NCI-H1694 (cell line): ENCODE results near the gene NTN1.

Experiments
- DNase-seq: peaks from one replicate; lab custom pipeline; 2025; lab: John Stamatoyannopoulos, UW

The NTN1 gene

GRCh38 chr17:9195961-9196670, 174.8 kb downstream of the NTN1 start:
- peak; percentile 39 for DNase-seq

GRCh38 chr17:9199571-9200551, 178.6 kb downstream of the NTN1 start:
- no peak for DNase-seq

- no peak for DNase-seq
Measured at GRCh38 chr17:9200699-9201359, 179.5 kb downstream of the NTN1 start.

GRCh38 chr17:9202532-9202931, 181.2 kb downstream of the NTN1 start:
- no peak for DNase-seq

GRCh38 chr17:9203771-9204425, 182.6 kb downstream of the NTN1 start:
- no peak for DNase-seq

GRCh38 chr17:9204637-9205329, 183.5 kb downstream of the NTN1 start:
- DNase-seq = no peak

GRCh38 chr17:9205520-9206409, 184.5 kb downstream of the NTN1 start:
- DNase-seq = no peak

- no peak for DNase-seq
Measured at GRCh38 chr17:9206410-9206703, 185.0 kb downstream of the NTN1 start.

- no peak for DNase-seq
Measured at GRCh38 chr17:9206741-9207332, 185.5 kb downstream of the NTN1 start.

- DNase-seq = no peak
Measured at GRCh38 chr17:9208381-9209105, 187.2 kb downstream of the NTN1 start.

GRCh38 chr17:9209347-9209746, 188.0 kb downstream of the NTN1 start:
- no peak for DNase-seq

GRCh38 chr17:9209781-9210370, 188.6 kb downstream of the NTN1 start:
- no peak for DNase-seq

- no peak for DNase-seq
Measured at GRCh38 chr17:9211133-9211765, 189.9 kb downstream of the NTN1 start.

GRCh38 chr17:9212376-9213302, 191.3 kb downstream of the NTN1 start:
- no peak for DNase-seq

- DNase-seq = no peak
Measured at GRCh38 chr17:9213303-9213640, 192.0 kb downstream of the NTN1 start.

GRCh38 chr17:9215465-9215864, 194.2 kb downstream of the NTN1 start:
- DNase-seq = no peak
